PFSK-1 (cell line): ENCODE measurements around the gene TRIM7.
A peak's percentile ranks its signal among the peaks of the same experiment; 100 is the strongest.

ENCODE experiments used
- FOXP2 ChIP-seq: optimal IDR thresholded peaks from 2 replicates; pipeline ENCODE3; 2011; ENCODE audit warnings: borderline replicate concordance, control low read depth, inconsistent platforms; ENCODE audit not compliant: insufficient read depth; ENCODE audit errors: extremely low read length, extremely low read depth
- POLR2AphosphoS5 ChIP-seq: IDR thresholded peaks from 2 replicates; pipeline ENCODE4 v1.6.1; 2012; ENCODE audit warnings: low read depth, mild to moderate bottlenecking, control low read depth, low read length, moderate library complexity
- REST ChIP-seq, 2 experiments: IDR thresholded peaks; 2 replicates each; pipeline versions ENCODE4 v1.6.1 to v1.8.0; 2011 to 2012; ENCODE audit warnings: low read depth in 2 of 2, low read length in 2 of 2, control low read depth in 1 of 2, inconsistent platforms in 1 of 2, mild to moderate bottlenecking in 1 of 2, moderate library complexity in 1 of 2; ENCODE audit not compliant: insufficient read depth in 1 of 2
- SIN3A ChIP-seq: IDR thresholded peaks from 2 replicates; pipeline ENCODE4 v1.6.1; 2012; ENCODE audit warnings: mild to moderate bottlenecking, low read length, moderate library complexity, borderline replicate concordance; ENCODE audit not compliant: insufficient read depth
- TAF1 ChIP-seq: IDR thresholded peaks from 2 replicates; pipeline ENCODE4 v1.6.1; 2012; ENCODE audit warnings: low read length, control low read depth, borderline replicate concordance; ENCODE audit not compliant: insufficient read depth

Gene TRIM7

GRCh38 chr5:181161534-181162175, 43.3 kb downstream of the TRIM7 start:
- TF ChIP-seq POLR2AphosphoS5 (no peak), FOXP2 (no peak), TAF1 (no peak), SIN3A (no peak), REST (IDR thresholded peaks at IDR 0.05; ENCODE audit: insufficient read depth in 1 of 2, low read depth in 2 of 2, low read length in 2 of 2) (no peak)

- TF ChIP-seq REST (IDR thresholded peaks at IDR 0.05; ENCODE audit: insufficient read depth in 1 of 2, low read depth in 2 of 2, low read length in 2 of 2), result no peak
- no peak for TF ChIP-seq POLR2AphosphoS5
- TF ChIP-seq FOXP2, result no peak
- no peak for TF ChIP-seq SIN3A
- no peak for TF ChIP-seq TAF1
These were observed 44.7 kb downstream of the TRIM7 start for GRCh38 chr5:181160152-181160754.

GRCh38 chr5:181159286-181160151, 45.5 kb downstream of the TRIM7 start:
- TF ChIP-seq TAF1 (no peak), FOXP2 (peak; percentile 75), POLR2AphosphoS5 (no peak)

GRCh38 chr5:181158869-181159268, 46.1 kb downstream of the TRIM7 start:
- TF ChIP-seq FOXP2 (no peak), REST (IDR thresholded peaks at IDR 0.05; ENCODE audit: insufficient read depth in 1 of 2, low read depth in 2 of 2, low read length in 2 of 2) (no peak), TAF1 (no peak), SIN3A (no peak), POLR2AphosphoS5 (no peak)

GRCh38 chr5:181156758-181157157, 48.2 kb downstream of the TRIM7 start:
- TF ChIP-seq FOXP2 (no peak), POLR2AphosphoS5 (no peak), TAF1 (no peak), SIN3A (no peak), REST (IDR thresholded peaks at IDR 0.05; ENCODE audit: insufficient read depth in 1 of 2, low read depth in 2 of 2, low read length in 2 of 2) (no peak)
